Hematopoietic multipotent progenitor cell treated with erythropoietin and hydrocortisone succinate and interleukin-3 and kit ligand, for 4 days (in vitro differentiated cells): ENCODE data around the gene BICRA.
"Not testable (repeated sequence)": the region's sequence is repeated elsewhere in the genome, so short reads cannot be mapped to it uniquely, and the experiment has no call there.

Experiments used
- DNase-seq: peaks from one replicate; pipeline ENCODE4 v3.0.0-alpha.2; 2015

BICRA gene

DNA sequence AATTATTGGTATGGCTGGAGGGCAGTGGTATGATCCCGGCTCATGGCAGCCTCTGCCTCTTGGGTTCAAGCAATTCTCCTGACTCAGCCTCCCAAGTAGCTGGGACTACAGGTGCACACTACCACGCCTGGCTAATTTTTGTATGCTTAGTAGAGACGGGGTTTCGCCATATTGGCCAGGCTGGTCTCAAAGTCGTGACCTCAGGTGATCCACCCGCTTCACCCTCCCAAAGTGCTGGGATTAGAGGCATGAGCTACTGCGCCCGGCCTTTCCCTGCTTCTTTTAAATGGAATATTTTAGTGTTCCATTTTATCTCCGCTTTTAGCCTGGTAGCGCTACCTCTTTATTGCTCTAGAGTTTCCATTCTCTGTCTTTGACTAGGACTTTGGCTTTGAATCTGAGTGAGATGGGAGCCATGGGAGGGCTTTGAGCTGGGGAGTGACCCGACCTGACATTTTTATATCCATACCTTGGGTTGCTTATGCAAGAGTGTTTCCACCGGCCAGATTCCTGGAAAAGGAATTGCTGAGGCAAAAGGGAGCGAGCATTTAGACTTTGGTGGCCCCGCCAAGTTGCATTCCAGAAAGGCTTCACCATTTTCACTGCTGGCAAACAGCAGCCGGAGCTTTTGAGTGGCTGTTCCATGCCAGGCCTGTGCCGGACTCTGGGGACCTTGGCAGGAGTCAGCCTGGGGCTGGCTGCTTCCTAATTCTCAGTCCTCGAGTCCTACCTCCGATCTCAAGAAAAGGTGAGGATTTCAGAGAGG, 22.9 kb downstream of the BICRA start:
- no peak for DNase-seq

DNA sequence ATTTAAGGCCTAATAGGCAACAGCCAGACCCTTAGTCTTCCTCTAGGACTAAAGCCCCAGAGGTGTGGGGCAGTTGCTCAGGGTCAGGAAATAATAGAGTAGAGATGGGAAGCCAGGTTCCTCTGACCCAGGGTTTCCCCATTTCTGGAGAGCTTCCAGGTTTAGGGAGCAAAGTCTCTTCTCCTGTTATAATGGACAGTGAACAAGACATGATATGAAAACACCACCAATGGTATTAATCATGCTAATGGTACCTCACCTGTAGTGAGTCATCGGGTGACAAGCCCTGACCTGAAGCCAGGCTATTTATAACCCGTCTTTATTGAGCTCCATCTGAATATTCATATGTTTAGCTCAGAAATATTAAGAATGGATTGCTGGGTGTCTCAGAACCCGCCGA, 24.6 kb downstream of the BICRA start:
- no peak for DNase-seq

DNA sequence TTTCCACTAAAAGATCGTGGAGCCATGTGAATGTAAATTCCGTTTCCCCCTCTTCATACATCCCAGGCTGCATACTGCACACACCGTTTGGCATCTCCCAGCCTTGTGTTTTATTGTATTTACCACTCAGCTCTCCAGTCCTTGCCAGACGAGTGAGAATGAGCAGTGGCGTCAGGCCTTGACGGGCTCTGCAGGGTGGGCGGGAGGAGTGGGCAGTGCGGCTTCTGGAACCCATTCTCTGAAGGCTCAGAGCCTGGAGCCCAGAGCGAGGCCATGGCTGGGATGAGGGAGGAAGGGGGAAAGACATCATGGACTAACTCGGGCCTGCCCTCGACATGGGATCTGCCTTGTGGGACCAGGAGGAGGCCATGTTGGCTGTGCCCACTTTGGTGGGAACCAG, 25.1 kb downstream of the BICRA start:
- no peak for DNase-seq

DNA sequence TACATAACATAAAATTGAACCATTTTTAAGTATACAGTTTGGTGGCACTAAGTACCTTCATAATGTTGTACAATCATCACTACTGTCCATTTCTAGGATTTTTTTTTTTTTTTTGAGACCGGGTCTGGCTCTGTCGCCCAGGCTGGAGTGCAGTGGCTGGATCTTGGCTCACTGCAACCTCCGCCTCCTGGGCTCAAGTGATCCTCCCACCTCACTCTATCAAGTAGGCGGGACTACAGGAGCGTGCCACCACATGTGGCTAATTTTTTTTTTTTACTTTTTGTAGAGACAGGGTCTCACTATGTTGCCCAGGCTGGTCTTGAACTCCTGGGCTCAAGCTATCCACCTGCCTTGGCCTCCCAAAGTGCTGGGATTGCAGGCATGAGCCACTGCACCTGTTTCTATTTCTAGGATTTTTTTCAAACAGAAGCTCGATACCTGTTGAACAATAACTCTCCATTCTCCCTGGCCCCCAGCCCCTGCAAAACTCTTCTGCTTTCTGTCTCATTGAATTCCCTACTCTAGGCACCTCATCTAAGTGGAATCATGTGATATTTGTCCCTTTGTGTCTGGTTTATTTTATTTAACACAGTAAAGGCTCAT, 26.3 kb downstream of the BICRA start:
- DNase-seq = not testable (repeated sequence)

DNA sequence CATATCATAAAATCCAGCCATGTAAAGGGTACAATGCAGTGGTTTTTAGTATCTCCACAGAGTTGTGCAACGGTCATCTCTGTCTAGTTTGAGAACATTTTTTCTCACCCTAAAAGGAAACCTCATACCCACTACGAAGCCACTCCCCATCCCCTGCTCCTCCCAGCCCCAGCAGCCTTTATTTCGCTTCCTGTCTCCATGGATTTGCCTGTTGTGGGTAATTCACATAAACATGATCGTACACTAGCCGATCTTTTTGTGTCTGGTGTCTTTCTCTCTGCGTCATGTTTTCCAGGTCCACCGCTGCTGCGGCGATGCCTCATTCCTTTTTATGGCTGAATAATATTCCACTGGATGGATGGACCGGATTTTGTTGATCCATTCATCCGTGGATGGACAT, 28.6 kb downstream of the BICRA start:
- DNase-seq = peak; percentile 62

DNA sequence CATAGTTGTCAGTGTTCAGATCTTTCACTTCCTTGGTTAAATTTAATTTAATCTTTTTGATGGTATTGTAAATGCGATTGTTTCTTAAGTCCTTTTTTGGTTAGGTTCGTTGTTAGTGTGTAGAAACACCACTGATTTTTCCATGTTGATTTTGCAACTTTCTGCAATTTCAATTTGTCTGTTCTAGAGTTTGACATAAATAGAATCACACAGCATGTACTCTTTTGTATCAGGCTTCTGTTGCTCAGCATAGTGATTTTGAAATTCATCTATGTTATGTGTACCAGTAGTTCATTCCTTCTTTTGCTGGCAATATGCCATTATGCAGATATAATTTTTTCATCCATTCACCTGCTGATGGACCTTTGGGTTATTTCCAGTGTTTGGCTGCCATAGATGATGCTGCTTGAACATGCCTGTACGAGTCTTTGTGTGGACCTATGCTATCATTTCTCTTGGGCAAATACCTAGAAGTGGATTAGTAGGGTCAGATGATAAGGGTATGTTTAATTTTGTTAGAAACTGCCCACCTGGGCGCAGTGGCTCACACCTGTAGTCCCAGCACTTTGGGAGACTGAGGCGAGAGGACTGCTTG, 33.1 kb downstream of the BICRA start:
- no peak for DNase-seq

DNA sequence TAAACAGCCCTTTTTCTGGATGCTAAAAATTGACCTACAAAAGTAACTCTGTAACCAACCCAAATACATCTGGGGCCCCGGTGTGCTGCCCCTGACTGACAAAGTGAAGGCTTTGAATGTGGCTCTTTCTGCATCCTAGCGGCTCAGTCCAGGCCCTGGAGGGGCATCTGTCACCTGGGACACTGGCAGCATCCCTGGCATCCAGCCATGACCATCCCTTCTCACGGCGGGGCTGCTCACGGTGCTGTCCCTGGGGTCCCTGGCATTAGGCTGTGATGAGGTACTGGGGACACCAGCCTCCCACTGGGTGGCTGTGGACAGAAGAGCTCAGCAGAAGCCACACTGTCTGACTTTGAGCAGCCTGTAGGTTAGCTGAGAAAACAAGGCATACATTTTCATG, 34.3 kb downstream of the BICRA start:
- DNase-seq = no peak

DNA sequence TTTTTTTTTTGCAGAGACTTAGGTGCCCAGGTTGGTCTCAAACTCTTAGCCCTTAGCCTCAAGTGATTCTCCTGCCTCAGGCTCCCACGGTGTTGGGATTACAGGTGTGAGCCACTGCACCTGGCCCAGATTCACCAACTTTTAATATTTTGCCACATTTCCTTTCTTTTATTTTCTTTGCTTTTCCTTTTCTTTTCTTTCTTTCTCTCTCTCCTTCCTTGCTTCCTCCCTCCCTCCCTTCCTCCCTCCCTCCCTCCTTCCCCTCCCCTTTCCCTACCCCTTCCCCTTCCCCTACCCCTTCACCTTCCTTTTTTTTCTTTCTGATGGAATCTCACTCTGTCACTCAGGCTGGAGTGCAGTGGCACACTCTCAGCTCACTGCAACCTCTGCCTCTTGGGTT, 35.3 kb downstream of the BICRA start:
- DNase-seq = no peak

DNA sequence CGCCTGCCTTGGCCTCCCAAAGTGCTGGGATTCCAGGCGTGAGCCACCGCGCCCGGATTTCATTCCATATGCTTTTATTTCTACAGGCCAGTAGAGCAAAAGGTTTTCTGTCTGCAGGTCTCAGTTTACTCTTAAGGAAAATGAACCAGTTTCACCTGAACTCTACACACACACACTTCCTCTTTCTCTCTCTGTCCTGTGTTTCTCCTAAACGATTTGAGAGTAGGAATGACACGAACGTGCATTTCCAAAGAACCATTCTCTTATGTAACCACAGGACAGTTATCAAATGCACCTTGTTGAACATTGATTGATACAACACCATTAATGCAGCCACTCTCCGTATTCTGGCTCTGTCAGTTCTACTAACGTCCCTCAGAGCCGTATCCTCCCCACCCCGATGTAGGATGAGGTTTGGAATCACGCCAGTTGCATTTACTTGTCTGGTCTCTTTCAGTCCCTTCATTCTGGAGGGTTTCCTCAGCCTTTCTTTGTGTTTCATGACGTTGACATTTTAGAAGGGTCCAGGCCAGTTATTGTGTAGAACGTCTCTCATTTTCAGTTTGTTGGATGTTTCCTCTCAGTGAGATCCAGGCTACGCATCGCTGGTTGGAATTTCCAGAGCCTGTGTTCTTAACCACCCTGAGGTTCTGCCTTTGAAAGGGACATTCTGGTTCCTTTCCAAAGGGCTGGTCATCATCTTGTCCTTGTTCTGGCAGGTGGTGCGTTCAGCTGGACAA, 36.0 kb downstream of the BICRA start:
- DNase-seq = peak; percentile 49

DNA sequence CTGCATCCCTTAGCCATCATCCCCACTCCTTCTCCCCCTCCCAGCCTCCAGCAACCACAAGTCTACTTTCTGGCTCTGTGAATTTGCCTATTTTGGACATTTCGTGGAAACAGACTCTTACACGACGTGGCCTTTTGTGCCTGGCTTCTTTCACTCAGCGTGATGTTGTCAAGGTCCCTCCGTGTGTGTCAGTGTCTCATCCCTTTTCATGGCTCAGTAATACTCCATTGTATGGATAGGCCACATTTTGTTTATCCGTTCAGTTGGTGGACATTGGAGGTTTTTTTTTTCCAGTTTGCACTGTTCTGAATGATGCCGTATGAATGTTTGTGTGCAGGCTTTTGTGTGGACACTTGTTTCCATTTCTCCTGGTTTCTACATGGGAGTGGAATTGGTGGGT, 38.0 kb downstream of the BICRA start:
- no peak for DNase-seq

DNA sequence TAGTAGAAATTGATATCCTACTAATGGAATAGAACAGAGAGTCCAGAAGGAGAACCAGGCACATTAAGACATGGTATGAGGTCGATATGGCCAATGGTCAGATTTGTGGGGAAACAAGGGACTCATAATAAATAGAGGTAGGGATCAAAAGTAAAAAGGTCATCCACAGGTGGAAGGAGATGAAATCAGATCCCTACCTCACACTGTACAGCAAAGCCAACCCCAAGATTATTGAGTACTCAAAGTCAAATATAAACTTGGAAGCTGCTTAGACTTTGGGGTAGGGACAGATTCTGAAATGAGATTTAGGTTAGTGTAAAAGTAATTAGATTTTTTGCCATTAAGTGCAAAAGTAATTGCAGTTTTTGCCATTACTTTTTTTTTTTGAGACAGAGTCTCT, 40.7 kb downstream of the BICRA start:
- no peak for DNase-seq

DNA sequence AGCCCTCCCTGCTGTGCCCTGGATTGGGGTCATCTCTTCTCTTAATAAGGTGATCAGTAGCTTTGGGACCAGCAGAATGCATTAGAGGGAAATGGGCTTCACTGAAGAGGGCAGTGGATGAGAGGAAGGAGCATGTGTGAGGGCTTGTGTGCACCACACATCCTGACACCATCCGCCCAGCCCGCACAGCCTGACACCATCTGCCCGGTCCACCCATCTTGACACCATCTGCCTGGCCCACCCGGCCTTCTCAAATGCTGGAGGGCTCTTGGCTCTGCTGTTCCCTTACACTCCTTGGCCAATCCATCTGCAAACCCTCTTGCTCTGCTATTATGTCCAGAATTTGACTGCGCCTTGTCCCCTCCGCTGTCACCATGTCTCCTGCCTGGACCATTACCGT, 41.8 kb downstream of the BICRA start:
- DNase-seq = no peak

DNA sequence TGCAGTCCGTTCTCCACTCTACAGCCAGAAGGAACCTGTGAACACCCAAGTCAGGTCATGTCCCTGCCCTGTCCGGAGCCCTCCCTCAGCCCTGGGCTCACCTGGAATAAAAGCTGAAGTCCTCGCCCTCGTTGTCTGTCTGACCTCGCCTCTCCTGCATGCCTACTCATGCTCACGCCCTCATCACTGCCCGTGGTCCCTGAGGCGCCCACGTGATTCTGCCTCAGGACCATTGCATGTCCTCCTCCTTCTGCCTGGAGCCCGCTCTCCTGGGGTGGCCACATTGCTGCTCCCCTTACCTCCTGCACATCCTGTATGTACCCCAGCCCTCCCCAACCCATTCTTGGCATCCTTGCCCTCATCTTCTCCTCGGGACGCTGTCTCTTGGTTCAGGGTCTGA, 42.2 kb downstream of the BICRA start:
- DNase-seq = no peak

DNA sequence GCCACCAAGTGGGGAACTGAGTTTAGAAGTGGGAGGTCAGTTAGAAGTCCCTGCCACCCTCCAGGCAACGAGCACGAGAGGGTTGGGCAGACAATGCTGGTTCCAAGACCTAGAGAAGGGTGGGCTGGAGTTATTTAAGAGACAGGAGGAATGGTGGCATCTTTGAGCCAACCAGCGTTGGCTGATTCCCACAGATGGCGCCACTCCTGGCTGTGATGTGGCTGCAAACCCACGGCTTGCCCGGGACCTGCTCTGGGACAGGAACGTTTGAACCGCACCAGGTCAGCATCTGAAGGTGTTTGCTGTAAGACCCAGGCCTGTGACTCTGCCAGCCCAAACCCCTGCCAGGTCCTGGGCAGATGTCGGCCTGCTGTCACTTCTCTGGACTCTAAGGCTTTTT, 42.8 kb downstream of the BICRA start:
- no peak for DNase-seq

DNA sequence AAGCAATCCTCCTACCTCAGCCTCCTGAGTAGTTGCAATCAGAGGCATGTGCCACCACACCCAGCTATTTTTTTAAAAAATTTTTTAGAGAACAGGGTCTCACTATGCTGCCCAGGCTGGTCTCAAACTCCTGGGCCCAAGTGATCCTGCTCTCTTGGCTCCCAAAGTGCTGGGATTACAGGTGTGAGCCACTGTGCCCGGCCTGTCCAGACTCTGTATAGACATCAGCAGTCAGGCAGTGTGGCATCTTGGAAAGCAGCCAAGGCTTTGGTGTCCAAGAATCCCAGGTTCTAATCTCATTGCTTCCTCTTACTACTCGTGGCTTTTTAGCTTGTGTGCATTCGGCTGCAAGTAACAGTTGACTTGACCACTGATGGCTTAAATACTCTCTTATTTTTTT, 43.4 kb downstream of the BICRA start:
- peak; percentile 24 for DNase-seq

DNA sequence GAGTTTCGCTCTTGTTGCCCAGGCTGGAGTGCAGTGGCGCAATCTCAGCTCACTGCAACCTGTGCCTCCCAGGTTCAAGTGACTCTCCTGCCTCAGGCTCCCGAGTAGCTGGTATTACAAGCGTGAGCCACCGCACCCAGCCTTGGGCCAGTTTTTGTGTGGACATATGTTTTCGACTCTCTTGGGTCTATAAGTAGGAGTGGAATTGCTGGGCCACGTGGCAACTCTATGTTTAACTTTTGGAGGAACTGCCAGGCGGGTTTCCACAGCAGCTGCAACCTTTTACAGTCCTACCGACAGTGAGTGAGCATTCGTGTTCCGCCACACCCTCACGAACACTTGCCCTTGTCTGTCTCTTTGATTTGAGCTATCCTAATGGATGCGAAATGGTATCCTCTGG, 44.9 kb downstream of the BICRA start:
- no peak for DNase-seq

DNA sequence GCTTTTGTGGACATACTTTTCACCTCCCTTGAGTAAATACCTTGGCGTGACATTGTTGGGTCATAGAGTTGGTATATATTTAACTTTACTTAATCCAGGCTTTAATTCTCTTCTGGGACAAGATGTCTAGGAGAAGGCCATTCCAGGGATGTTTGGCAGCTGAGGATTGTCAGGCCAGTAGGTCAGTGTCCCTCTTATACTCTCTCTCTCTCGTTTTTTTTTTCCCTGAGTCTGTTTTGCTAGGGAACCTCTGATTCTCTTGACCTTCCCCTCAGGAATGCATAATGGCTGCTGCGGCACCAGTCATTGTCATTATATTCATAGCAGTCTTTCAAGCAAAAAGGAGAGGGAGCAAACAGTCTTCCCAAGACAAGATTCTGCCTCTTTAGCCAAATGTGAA, 48.8 kb downstream of the BICRA start:
- no peak for DNase-seq

DNA sequence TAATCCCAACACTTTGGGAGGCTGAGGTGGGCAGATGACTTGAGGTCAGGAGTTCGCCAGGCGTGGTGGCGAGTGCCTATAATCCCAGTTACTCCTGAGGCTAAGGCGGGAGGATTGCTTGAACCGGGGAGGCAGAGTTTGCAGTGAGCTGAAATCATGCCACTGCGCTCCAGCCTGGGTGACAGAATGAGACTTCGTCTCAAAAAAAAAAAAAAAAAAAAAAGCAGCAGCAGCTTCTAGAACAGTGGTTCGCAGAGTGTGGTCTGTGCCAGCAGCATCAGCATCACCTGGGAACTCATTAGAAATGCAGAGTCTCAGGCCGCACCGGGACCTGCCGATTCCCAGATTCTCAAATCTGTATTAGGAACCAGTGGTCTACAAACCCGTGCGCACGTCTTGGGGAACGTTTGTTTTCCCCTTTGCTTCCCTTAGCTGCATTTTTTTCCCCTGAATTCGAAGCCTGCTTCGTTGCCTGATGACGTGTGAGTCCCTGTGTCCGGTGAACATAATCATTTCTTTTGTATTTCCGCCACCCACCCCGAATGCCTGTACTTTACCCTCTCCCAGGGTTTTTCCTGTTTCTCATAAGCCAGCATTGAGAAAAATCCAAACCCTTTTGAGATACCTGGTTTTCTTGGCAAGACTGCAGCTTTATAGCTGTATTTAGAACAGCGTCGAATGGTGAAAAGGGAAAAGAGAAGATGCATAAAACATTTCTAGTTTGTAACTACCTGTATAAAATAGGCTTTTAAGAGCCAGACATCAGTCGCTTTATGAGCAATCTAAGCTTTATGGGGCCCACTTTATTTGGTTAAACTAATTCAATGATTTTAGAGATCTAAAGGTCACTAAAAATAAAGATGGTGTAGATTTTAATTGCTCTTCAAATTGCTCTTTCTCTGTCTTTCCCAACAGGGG, 49.8 kb downstream of the BICRA start:
- no peak for DNase-seq

DNA sequence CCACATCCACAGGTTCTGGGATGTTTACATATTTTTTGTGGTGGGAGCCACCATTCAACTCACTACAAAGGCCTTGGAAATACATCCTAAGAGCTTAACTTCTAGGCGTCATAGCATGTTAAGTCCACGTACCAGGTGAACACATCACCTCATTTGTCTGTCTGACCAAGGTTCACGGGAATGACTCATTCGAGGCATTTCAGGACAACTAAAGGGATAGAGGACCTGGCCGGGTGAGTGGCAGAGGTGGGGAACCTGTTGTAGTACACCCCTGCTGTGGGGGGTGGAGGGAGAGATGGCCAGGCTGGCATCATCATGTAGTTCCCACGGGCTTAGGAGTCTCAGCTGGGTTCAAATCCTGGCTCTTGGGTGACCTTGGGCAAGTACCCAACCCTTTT, 51.5 kb downstream of the BICRA start:
- DNase-seq = no peak

DNA sequence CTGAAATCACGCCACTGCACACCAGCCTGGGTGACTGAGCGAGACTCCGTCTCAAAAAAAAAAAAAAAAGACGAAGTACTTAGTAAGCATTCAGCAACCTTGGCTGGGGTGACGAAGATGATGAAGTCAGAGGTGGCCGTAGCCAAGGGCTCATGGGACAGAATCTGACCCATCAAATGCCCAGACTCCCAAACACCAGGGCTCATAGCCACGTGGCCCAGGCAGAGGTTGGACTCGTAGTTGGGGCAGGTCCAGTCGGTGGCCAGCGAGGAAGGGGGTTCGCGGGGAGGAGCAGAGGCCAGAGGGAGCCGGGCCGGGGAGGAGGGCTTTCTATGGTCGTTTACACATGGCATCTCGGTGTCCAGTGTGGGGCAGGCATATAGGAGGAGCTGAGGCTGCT, 52.2 kb downstream of the BICRA start:
- no peak for DNase-seq

DNA sequence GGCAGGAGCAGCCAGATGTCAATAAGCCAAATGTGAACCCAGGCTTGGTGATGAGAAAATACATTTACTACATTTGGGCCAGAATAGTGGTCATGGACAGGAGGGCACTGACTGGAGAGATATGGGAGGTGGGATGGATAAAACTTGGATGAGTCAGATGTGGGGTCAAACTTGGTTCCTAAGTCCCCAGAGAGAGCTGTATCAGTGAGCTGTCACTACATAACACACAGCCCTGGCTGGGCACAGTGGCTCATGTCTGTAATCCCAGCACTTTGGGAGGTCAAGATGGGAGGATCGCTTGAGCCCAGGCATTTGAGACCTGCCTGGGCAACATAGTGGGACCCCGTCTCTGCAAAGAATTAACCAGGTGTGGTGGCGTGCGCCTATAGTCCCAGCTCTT, 52.7 kb downstream of the BICRA start:
- no peak for DNase-seq

DNA sequence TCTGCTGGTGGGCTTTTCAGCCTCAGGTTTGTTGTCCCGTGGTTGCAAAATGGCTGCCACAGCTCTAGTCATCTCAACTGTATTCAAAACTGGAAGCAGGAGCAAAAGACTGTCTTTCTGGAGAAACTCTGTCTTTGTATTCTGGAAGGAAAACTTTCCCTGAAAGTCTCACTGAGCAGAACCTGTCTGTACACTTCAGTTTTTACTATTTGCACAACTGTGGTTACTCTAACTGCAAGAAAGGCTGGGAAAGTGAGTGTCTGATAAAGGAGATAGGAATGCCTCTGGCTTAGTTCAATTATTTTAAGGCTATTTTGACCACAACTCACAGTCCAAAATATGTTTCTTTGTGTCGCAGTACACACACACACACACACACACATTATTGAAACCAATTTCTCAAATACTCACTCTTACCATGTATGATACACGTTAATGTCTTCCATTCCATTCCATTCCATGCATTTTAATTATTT, 54.5 kb downstream of the BICRA start:
- DNase-seq = no peak
